ENCODE data around the gene DACH1. TPM values are rescaled to one million over a fixed set of nuclear protein-coding genes. Genes with fewer than 3 reads are reported as not detected.
"Not testable (repeated sequence)": the region's sequence is repeated elsewhere in the genome, so short reads cannot be mapped to it uniquely, and the experiment has no call there.

The DACH1 gene
- total RNA-seq, 2 experiments from 2014 or later = not detected

DNA sequence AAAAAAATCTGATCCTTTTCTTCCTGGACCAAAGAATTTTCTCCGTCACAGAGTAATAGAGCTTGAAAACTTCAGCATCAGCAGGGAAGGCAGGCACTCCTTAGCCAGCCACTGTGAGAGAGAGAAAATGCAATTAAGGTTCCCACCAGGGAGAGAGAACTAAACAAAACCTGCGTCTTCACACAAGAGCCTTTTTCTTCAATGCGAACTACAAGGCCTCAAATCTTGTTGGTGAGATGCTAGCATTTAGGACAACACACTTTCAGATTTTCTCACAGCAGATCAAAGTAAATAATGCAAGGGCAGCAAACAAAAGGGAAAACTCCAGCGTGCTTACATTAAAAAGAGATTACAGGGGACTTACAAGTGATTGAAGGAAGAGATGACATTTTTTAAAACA, 80.1 kb downstream of the DACH1 start:
- H3K4me3 Mint-ChIP-seq = no peak overlapping the region
- no peak for DNase-seq
- intact Hi-C loops (cut with micrococcal nuclease) = no loop called here
- no peaks in the 10 kb centered on the region for H3K9me3 Mint-ChIP-seq
- H3K27ac Mint-ChIP-seq = no peak overlapping the region
- CTCF ChIA-PET = no interaction called here
- no peaks in the 10 kb centered on the region for H3K36me3 Mint-ChIP-seq (ENCODE audit: low read depth)
- H3K4me1 Mint-ChIP-seq (ENCODE audit: low read depth) = no peaks in the 10 kb centered on the region
- no peaks in the 10 kb centered on the region for H3K27me3 Mint-ChIP-seq (ENCODE audit: low read depth)

DNA sequence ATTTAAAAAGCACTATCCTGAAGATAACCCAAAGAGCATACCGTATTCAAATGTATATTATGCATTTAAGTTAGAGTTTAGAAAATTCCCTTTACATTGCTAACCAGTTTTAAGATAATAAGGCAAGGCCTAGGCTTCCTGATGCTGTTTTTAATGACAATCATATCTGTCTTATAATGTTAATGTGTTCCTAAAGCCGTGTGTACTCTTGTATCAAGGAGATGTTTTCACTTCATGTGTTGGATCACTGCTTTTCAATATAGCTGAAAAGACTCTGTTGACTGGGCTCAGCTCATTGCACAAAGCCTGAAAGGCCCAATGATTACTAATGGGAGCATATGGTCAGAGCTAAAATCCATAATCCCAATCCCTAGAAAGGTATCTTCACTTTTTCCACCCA, 81.6 kb downstream of the DACH1 start:
- Mint-ChIP-seq H3K4me1 (ENCODE audit: low read depth) (no peaks in the 10 kb centered on the region), H3K36me3 (ENCODE audit: low read depth) (no peaks in the 10 kb centered on the region), H3K27ac (no peak overlapping the region), H3K4me3 (no peak overlapping the region), H3K9me3 (no peaks in the 10 kb centered on the region), H3K27me3 (ENCODE audit: low read depth) (no peaks in the 10 kb centered on the region)
- CTCF ChIA-PET = no interaction called here
- intact Hi-C loops (cut with micrococcal nuclease) = no loop called here
- no peak for DNase-seq

DNA sequence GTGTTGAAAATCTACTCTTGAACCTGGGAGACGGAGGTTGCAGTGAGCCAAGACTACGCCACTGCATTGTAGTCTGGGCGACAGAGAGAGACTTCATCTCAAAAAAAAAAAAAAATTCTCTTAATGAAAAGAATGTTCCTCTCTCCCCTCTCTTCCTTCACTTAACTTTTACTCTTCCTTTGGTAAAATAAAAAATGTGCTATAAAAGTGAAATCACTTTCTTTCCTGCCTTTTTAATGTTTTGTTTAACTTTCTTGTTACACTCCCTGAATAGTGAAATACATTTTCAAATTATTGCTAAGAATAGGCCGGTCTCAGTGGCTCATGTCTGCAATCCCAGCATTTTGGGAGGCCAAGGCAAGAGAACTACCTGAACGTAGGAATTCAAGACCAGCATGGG, 86.5 kb downstream of the DACH1 start:
- Mint-ChIP-seq H3K9me3 (no peaks in the 10 kb centered on the region), H3K4me1 (ENCODE audit: low read depth) (no peaks in the 10 kb centered on the region), H3K27ac (no peak overlapping the region), H3K4me3 (no peak overlapping the region), H3K36me3 (ENCODE audit: low read depth) (no peaks in the 10 kb centered on the region), H3K27me3 (ENCODE audit: low read depth) (peaks cover 2% of the 10 kb centered on the region)
- intact Hi-C loops (cut with micrococcal nuclease) = no loop called here
- DNase-seq = no peak
- CTCF ChIA-PET = no interaction called here

DNA sequence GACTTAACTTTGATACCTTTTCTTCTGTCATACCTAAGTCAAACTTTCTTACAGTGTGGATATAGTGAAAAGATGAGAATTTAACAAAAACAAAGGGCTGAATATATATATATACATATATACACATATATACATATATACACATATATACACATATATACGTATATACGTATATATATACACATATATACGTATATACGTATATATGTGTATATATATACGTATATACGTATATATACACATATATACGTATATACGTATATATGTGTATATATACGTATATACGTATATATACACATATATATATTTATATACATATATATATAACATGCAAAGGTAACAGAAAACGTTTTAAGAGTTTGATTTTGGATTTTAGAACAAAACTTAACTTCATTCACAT, 88.0 kb downstream of the DACH1 start:
- H3K27me3 Mint-ChIP-seq (ENCODE audit: low read depth); H3K36me3 Mint-ChIP-seq (ENCODE audit: low read depth); H3K27ac Mint-ChIP-seq; H3K4me3 Mint-ChIP-seq; H3K4me1 Mint-ChIP-seq (ENCODE audit: low read depth); intact Hi-C loops (cut with micrococcal nuclease); H3K9me3 Mint-ChIP-seq; DNase-seq: not testable (repeated sequence)
- CTCF ChIA-PET = interaction anchor here (0.7 kb wide), 1 partner anchor 18 kb away, joined by 3 read pairs; no protein-coding TSS in a partner anchor

DNA sequence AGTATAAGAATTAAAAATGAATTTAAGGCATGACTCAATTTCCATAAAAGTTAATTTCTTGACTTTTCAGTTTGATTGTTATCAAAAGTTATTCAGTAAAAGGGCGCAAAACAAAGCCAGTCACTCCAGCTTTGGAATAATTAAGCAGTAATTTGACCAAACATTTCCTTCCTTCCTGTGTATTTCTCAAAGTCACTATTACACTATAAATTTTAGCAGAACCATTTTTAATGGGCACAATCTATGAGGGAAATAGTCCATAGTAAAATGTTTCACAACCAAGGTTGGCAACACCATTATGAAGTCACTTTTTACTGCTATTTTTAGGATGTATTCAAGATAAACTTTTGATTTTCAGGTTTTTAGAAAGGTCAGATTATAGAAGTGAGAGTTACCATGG, 91.0 kb downstream of the DACH1 start:
- CTCF ChIA-PET = no interaction called here
- Mint-ChIP-seq H3K36me3 (ENCODE audit: low read depth) (no peaks in the 10 kb centered on the region), H3K4me1 (ENCODE audit: low read depth) (no peaks in the 10 kb centered on the region), H3K9me3 (no peaks in the 10 kb centered on the region), H3K4me3 (no peak overlapping the region), H3K27ac (no peak overlapping the region), H3K27me3 (ENCODE audit: low read depth) (peaks cover 2% of the 10 kb centered on the region)
- no peak for DNase-seq
- intact Hi-C loops (cut with micrococcal nuclease) = no loop called here

DNA sequence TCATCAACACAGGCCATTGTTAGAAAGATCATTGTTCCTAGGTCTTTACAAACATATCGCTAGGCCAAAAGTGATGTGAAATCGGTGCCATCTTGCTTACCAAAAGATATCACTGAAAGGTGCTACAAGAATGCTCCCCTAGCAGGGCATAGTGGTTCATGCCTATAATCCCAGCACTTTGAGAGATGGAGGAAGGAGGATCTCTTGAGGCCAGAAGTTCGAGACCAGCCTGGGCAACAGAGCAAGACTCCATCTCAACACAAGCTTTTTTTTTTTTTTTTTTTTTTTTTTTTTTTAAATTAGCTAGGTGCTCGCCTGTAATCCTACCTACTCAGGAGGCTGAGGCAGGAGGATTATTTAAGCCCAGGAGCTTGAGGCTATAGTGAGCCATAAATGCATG, 92.1 kb downstream of the DACH1 start:
- Mint-ChIP-seq H3K36me3 (ENCODE audit: low read depth) (no peaks in the 10 kb centered on the region), H3K9me3 (no peaks in the 10 kb centered on the region), H3K4me1 (ENCODE audit: low read depth) (no peaks in the 10 kb centered on the region), H3K4me3 (no peak overlapping the region), H3K27me3 (ENCODE audit: low read depth) (peaks cover 2% of the 10 kb centered on the region), H3K27ac (no peak overlapping the region)
- CTCF ChIA-PET = no interaction called here
- intact Hi-C loops (cut with micrococcal nuclease) = no loop called here
- no peak for DNase-seq

DNA sequence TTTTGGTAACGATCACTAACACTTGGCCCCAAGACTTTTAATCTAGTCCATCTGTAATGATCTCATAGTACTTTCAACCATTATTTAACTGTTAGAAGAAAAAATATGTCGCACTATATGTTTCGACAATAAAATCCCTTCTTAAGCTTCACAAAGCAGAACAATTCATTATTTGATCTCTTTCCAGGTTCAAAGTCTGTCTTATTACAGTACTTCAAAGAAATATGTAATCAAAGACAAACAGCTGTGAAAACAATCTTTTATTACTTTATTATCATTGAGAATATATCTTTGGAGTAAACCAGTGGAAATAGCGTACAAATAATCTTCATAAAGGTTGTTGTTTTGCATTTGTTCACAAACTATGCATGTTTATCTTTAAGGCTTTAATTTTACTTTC, 93.5 kb downstream of the DACH1 start:
- intact Hi-C loops (cut with micrococcal nuclease) = no loop called here
- no peak for DNase-seq
- H3K9me3 Mint-ChIP-seq = no peaks in the 10 kb centered on the region
- no peak overlapping the region for H3K4me3 Mint-ChIP-seq
- H3K36me3 Mint-ChIP-seq (ENCODE audit: low read depth) = no peaks in the 10 kb centered on the region
- CTCF ChIA-PET = interaction anchor here (0.6 kb wide), 1 partner anchor 89 kb away, joined by 4 read pairs; no protein-coding TSS in a partner anchor
- no peak overlapping the region for H3K27ac Mint-ChIP-seq
- H3K4me1 Mint-ChIP-seq (ENCODE audit: low read depth) = no peaks in the 10 kb centered on the region
- no peaks in the 10 kb centered on the region for H3K27me3 Mint-ChIP-seq (ENCODE audit: low read depth)

DNA sequence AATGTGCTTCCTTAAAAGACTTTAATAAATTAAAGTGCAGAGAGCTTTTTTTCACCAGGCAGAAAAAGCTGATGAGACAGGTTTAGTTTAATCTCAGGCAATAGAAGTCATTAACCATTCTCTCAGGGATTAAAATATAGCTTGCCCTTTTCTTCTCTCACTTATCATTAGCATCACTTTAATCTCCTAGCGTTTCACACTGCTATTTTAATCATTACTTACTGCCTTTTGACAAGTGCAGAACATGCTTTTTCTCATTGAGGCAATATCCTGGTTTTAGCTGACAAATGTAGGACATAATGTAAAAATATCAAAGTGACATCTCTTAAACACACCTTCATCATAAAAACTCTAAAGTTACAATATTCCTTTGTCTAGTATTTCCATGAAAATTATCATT, 94.6 kb downstream of the DACH1 start:
- Mint-ChIP-seq H3K36me3 (ENCODE audit: low read depth) (no peaks in the 10 kb centered on the region), H3K4me1 (ENCODE audit: low read depth) (no peaks in the 10 kb centered on the region), H3K27me3 (ENCODE audit: low read depth) (no peaks in the 10 kb centered on the region), H3K4me3 (no peak overlapping the region), H3K9me3 (no peaks in the 10 kb centered on the region), H3K27ac (no peak overlapping the region)
- CTCF ChIA-PET = no interaction called here
- no peak for DNase-seq
- intact Hi-C loops (cut with micrococcal nuclease) = no loop called here

DNA sequence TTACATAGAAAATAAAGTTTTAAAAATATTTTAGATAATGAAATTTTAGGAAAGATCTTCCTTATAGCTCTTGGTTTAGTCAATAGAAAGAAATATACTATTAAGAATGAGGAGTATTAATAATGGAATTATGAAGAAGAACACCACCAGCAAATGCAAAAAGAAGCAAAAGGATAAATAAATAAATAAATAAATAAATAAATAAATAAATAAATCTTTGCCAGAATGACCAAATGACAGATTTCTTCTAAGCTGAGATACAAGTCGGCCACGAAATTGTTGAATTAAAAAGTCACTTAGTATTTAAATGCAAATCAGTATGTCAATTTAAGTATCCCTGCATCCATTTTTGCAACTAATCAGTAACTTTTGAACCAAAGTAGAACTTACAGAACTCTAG, 95.9 kb downstream of the DACH1 start:
- no peaks in the 10 kb centered on the region for H3K9me3 Mint-ChIP-seq
- CTCF ChIA-PET = interaction anchor here (0.6 kb wide), 1 partner anchor 712 kb away, joined by 3 read pairs; no protein-coding TSS in a partner anchor
- no peaks in the 10 kb centered on the region for H3K4me1 Mint-ChIP-seq (ENCODE audit: low read depth)
- no peak overlapping the region for H3K27ac Mint-ChIP-seq
- no peaks in the 10 kb centered on the region for H3K27me3 Mint-ChIP-seq (ENCODE audit: low read depth)
- H3K4me3 Mint-ChIP-seq = no peak overlapping the region
- DNase-seq = no peak
- H3K36me3 Mint-ChIP-seq (ENCODE audit: low read depth) = no peaks in the 10 kb centered on the region
- intact Hi-C loops (cut with micrococcal nuclease) = no loop called here

DNA sequence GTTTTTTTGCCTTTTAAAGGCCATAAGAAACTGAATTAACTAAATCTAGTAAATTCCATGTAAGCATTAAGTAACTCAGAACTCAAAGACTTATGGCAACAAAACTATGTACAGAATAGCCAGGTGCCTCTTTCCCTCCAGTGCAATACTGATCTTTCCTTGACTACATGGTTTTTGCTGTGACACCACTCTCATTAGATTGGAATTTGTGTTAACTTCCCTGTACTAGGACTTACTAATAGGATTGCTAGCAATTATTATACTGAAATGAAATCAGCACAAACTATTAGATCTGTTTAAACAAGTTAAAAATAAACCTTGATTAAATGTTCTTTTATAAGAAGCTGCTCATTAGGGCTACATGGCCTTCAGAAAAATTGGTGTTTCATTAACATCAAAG, 96.3 kb downstream of the DACH1 start:
- Mint-ChIP-seq H3K27ac (no peak overlapping the region), H3K4me3 (no peak overlapping the region), H3K36me3 (ENCODE audit: low read depth) (no peaks in the 10 kb centered on the region), H3K9me3 (no peaks in the 10 kb centered on the region), H3K27me3 (ENCODE audit: low read depth) (no peaks in the 10 kb centered on the region), H3K4me1 (ENCODE audit: low read depth) (no peaks in the 10 kb centered on the region)
- intact Hi-C loops (cut with micrococcal nuclease) = no loop called here
- DNase-seq = no peak
- CTCF ChIA-PET = interaction anchor here (0.6 kb wide), 1 partner anchor 713 kb away, joined by 3 read pairs; no protein-coding TSS in a partner anchor

DNA sequence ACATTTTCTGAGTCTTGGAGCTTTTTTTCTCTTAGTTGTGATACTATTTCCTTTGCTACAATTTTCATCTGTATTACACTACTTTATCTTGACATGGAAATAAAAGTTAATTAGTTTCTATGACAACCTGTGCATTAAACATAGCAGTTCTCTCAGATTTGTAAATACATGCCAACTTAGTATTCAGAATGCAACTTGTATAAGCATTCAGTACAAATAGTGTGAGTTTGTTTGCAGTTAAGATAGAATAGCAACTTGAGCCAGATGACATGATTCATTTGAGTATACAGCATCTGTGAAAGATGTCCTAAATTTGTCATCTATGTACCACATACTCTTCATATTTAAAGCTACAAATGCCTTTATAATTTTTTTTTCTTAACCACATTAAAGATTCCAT, 98.1 kb downstream of the DACH1 start:
- CTCF ChIA-PET = no interaction called here
- Mint-ChIP-seq H3K36me3 (ENCODE audit: low read depth) (no peaks in the 10 kb centered on the region), H3K9me3 (no peaks in the 10 kb centered on the region), H3K4me3 (no peak overlapping the region), H3K4me1 (ENCODE audit: low read depth) (no peaks in the 10 kb centered on the region), H3K27me3 (ENCODE audit: low read depth) (no peaks in the 10 kb centered on the region), H3K27ac (no peak overlapping the region)
- intact Hi-C loops (cut with micrococcal nuclease) = no loop called here
- DNase-seq = no peak

DNA sequence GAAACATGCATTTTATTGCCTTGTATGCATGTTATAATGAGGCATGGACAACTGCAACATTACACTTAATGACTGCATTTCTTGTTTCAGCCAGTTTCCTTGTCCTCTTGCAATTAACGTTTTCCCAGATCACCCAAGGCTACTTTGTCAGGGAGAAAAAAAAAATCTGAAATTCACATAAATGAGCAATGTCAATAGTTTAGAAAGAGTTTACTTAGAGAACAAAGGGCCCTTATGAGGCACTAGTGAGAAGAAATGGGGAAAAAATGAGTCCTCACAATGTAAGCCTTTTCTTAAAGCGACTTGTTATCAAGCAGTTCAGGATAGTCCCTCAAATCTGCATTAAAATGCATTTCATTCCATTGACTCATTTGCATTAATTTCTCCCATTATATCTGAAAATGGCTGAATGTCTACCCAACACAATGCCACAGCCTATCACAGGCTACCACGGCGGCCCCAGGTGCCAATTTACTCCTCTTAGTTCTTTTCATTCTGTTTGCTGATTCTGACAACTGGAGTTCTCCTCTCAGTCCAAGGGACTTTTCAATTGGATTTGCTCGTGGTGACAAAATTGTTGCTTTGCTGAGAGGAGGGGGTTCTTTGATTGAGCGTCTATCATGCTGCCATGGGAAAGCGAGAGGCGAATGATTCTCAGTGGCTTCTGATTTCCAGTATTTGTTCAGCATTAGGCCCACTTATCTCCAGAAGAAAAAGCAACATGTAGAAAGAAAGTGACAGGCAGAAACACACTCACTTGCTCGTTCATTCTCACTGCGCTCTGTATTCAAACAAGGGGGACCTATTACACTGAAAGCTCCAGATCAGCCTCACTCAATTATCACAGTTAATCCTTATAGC, 107.1 kb downstream of the DACH1 start:
- Mint-ChIP-seq H3K27ac (no peak overlapping the region), H3K36me3 (ENCODE audit: low read depth) (no peaks in the 10 kb centered on the region), H3K4me1 (ENCODE audit: low read depth) (no peaks in the 10 kb centered on the region), H3K9me3 (no peaks in the 10 kb centered on the region), H3K4me3 (no peak overlapping the region), H3K27me3 (ENCODE audit: low read depth) (no peaks in the 10 kb centered on the region)
- DNase-seq = no peak
- intact Hi-C loops (cut with micrococcal nuclease) = no loop called here
- CTCF ChIA-PET = interaction anchor here (0.5 to 0.7 kb wide), 4 partner anchors 20 to 298 kb away, joined by 3 read pairs; no protein-coding TSS in a partner anchor

DNA sequence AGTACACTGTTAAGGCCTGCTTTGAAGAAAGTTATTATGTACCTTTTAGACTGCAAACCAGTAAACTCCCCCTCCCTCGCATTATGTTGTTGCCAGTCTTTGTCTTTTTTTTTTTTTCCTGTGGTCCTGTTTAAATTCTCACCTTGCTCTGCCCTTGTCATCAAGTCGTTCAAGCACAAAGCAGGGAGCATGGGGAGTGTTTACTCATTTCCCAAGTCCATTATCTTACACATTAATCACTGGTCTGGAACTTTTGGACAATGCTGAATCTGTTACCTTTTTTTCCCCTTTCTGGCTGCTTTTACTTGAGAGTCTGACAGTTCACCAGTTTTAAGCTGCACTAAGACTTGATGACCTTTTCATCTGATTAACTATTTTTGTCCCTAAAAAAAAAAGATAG, 108.2 kb downstream of the DACH1 start:
- Mint-ChIP-seq H3K27me3 (ENCODE audit: low read depth) (no peaks in the 10 kb centered on the region), H3K9me3 (no peaks in the 10 kb centered on the region), H3K27ac (no peak overlapping the region), H3K4me1 (ENCODE audit: low read depth) (no peaks in the 10 kb centered on the region), H3K36me3 (ENCODE audit: low read depth) (no peaks in the 10 kb centered on the region), H3K4me3 (no peak overlapping the region)
- intact Hi-C loops (cut with micrococcal nuclease) = no loop called here
- CTCF ChIA-PET = interaction anchor here (0.6 to 0.7 kb wide), 4 partner anchors 25 to 296 kb away, joined by 3 read pairs; no protein-coding TSS in a partner anchor
- no peak for DNase-seq

Measured in activated naive CD4-positive, alpha-beta T cell treated with anti-CD3 and anti-CD28 coated beads for 36 hours (primary cell).